Lower leg skin (tissue), 3 donors: Measurements from ENCODE around the gene DHDDS.

Experiments
- POLR2A ChIP-seq, 2 donors: fragments of 450-650 bp; IDR thresholded peaks; one replicate each; pipeline ENCODE4 v1.6.1; 2016 to 2017; ENCODE audit warnings: antibody characterized with exemption in 2 of 2, mild to moderate bottlenecking in 1 of 2, moderate library complexity in 1 of 2
- TF ChIP-seq, protein P1 (sequence below), 3 donors: fragments of 450-650 bp; IDR thresholded peaks; one replicate each; pipeline ENCODE4 v1.5.1; 2016; ENCODE audit warnings: antibody characterized with exemption in 3 of 3, mild to moderate bottlenecking in 3 of 3, moderate library complexity in 2 of 3

- TF ChIP-seq, protein P1, sequence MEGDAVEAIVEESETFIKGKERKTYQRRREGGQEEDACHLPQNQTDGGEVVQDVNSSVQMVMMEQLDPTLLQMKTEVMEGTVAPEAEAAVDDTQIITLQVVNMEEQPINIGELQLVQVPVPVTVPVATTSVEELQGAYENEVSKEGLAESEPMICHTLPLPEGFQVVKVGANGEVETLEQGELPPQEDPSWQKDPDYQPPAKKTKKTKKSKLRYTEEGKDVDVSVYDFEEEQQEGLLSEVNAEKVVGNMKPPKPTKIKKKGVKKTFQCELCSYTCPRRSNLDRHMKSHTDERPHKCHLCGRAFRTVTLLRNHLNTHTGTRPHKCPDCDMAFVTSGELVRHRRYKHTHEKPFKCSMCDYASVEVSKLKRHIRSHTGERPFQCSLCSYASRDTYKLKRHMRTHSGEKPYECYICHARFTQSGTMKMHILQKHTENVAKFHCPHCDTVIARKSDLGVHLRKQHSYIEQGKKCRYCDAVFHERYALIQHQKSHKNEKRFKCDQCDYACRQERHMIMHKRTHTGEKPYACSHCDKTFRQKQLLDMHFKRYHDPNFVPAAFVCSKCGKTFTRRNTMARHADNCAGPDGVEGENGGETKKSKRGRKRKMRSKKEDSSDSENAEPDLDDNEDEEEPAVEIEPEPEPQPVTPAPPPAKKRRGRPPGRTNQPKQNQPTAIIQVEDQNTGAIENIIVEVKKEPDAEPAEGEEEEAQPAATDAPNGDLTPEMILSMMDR (IDR thresholded peaks at IDR 0.05) = no peak
- TF ChIP-seq POLR2A (IDR thresholded peaks at IDR 0.05) = no peak
These were observed 43.2 kb upstream of the DHDDS start for GRCh38 chr1:26388791-26389445.
